Activated effector memory CD4-positive, alpha-beta T cell treated with anti-CD3 and anti-CD28 coated beads, Interleukin-2, amount 50 U/mL, for 16 hours (primary cell): ENCODE data around the gene ZGPAT.

ENCODE experiments used
- DNase-seq: peaks from one replicate; pipeline ENCODE4 v3.0.0-alpha.2; 2020

Gene ZGPAT

GRCh38 chr20:63693733-63694583 lies 13.9 kb upstream of the ZGPAT start:
- DNase-seq = no peak

- no peak for DNase-seq
Observed at GRCh38 chr20:63694584-63695423, 13.0 kb upstream of the ZGPAT start.

- DNase-seq = peak; percentile 66
Observed at GRCh38 chr20:63695424-63696305, 12.2 kb upstream of the ZGPAT start.

- DNase-seq = no peak
Observed at GRCh38 chr20:63696306-63696627, 11.6 kb upstream of the ZGPAT start.

GRCh38 chr20:63696628-63697356 lies 11.0 kb upstream of the ZGPAT start, which contains the start of gene TNFRSF6B:
Gene TNFRSF6B (plus strand): TSS chr20:63696652. CDS start chr20:63696768, 116 bp downstream.
- peak; percentile 67 for DNase-seq

GRCh38 chr20:63697357-63697867 lies 10.4 kb upstream of the ZGPAT start:
- no peak for DNase-seq

GRCh38 chr20:63697868-63698545 lies 9.8 kb upstream of the ZGPAT start:
- DNase-seq = no peak

GRCh38 chr20:63698739-63699465 lies 8.9 kb upstream of the ZGPAT start:
- DNase-seq = peak; percentile 84

- DNase-seq = no peak
Observed at GRCh38 chr20:63699466-63700198, 8.2 kb upstream of the ZGPAT start.

GRCh38 chr20:63700199-63701050 lies 7.4 kb upstream of the ZGPAT start:
- peak; percentile 60 for DNase-seq

GRCh38 chr20:63701051-63701328 lies 6.8 kb upstream of the ZGPAT start:
- DNase-seq = no peak

GRCh38 chr20:63701329-63702035 lies 6.4 kb upstream of the ZGPAT start:
- DNase-seq = peak; percentile 62

- DNase-seq = peak; percentile 57
Observed at GRCh38 chr20:63702036-63702665, 5.7 kb upstream of the ZGPAT start.

GRCh38 chr20:63702751-63703470 lies 4.9 kb upstream of the ZGPAT start:
- DNase-seq = peak; percentile 60

GRCh38 chr20:63703471-63703975 lies 4.3 kb upstream of the ZGPAT start:
- DNase-seq = peak; percentile 58

- DNase-seq = peak; percentile 58
Observed at GRCh38 chr20:63703976-63704748, 3.7 kb upstream of the ZGPAT start.
